Activated CD4-positive, CD25-positive, alpha-beta regulatory T cell (primary cell): Measurements from ENCODE around the gene NAXE.
"Not testable (repeated sequence)": the region's sequence is repeated elsewhere in the genome, so short reads cannot be mapped to it uniquely, and the experiment has no call there.

Source experiments
- DNase-seq, 4 experiments: peaks; one replicate each; lab custom pipeline; 2025; lab: John Stamatoyannopoulos, UW

The NAXE gene

DNA sequence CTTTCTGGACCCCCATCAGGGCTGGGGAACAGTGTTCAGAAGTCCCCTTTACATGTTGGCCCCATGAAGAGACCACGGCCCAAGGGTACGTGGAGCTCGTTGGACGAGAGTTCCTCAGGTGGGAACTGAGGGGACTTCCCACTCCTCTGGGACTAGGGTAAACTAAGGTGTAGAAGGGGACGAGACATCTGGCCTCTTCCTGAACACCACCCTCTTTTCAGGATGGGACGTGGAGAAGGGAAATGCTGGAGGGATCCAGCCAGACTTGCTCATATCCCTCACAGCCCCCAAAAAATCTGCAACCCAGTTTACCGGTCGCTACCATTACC, 2.0 kb downstream of the NAXE start:
- no peak for DNase-seq

GRCh38 chr1:156594190-156594589, 2.6 kb downstream of the NAXE start:
- DNase-seq, result no peak

DNA sequence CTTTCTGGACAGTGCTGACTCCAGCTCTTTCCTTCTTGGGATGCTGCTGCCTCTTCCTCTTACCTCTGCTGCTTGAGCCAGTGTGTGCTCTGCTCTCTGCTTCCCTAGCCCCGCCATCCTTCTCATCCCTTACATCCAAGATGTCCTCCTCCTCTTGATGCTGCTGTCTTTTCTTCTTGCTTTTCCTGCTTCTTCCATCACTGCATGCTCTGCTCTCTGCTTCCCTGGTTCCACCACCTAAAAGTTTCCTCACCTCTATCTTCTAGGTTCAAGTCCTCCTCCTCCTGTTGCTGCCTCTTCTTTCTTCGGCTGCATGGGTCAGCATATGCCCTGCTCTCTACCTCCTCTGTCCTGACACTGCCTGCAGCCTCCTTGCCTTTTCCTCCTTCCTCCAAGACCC, 3.4 kb downstream of the NAXE start:
- DNase-seq, result no peak

DNA sequence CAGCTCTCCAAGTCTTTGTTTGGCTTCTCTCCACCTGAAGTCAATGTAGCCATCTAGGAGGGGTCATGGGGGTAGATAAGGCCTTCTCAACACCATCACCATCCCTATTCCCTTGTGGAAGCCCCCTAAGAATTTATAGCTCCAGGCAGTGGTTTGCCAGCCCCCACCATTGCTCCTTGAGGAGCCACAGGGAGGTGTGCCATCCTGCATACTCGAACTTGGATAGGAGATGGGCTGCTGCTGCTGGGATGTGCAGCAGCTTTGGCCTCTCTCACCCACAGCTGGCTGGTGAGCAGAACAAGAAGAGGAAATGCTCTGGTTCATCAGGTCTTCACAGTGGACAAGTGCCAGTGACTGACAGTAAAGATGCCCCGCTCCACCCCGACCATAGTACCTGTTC, 4.8 kb downstream of the NAXE start:
- DNase-seq, result no peak

GRCh38 chr1:156598125-156598524, 6.5 kb downstream of the NAXE start:
- no peak for DNase-seq

- no peak for DNase-seq
Observed at GRCh38 chr1:156598731-156599432, 7.3 kb downstream of the NAXE start.

- DNase-seq, result no peak
Observed at GRCh38 chr1:156599811-156600210, 8.2 kb downstream of the NAXE start.

- no peak for DNase-seq
Observed at GRCh38 chr1:156600733-156601121, 9.2 kb downstream of the NAXE start.

DNA sequence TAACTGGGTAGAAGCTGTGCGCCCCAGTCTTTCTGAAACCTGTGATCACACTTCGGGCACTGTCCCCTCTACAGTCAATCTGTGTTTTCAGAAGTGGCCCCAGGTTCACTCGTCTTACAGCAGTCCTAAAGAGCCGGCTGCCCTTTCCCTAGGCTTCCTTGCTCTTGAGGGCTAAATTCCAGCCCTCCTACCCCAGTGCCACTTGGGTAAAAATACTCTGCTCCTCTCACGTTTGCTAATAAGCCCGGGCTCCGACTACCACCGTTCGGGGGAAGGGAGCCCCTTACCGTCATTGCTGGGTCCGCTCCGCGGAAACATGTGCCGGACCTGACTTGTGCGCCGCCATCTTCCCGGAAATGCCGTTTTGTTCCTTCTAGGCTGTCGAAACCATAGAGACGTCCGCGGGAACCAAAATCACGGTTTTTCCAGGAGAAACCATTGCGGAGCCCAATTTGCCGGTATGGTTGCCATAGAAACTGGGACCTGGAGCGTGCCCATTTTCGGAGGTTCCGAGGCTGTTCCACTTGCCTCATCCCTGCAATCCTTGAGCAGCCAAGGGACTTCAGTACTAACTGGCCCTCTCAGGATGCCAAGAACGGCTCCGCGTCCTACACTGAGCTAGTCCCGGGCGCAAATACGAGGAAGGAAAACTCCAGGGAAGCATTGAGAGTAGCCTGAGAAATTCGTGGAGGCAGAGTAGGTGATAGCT, 9.7 kb downstream of the NAXE start, which contains the start of gene GPATCH4:
TSS of gene GPATCH4 (minus strand) at position 358 of the 709 bp plus-strand sequence.
- peak; percentile 24 to 61 (median 46) for DNase-seq

GRCh38 chr1:156601892-156602291, 10.3 kb downstream of the NAXE start:
- no peak for DNase-seq

- DNase-seq, result no peak
Observed at GRCh38 chr1:156602557-156602993, 11.0 kb downstream of the NAXE start.

- DNase-seq, result not testable (repeated sequence)
Observed at GRCh38 chr1:156607344-156607743, 15.8 kb downstream of the NAXE start.

- peak in 3 of 4 experiments; percentile 31 to 35 (median 31) for DNase-seq
Observed at GRCh38 chr1:156608036-156608674, 16.6 kb downstream of the NAXE start.

DNA sequence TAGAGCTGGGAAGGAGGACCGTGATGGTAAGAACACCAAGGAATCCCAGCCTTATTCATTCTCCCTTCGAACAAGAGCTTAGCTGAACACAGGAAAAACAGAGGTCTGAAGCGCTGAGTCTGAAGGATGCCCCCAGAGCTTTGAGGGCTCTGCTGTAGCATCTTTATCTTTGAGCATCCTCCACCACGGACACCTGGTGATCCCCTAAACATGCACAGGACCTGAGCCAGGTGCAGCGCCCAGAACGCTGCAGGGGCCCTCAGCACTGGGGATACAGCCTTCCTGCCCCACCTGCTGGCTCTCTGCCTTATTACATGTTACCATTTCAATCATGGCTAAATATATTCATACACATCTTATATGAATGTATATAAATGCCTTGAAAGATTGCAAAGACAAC, 17.4 kb downstream of the NAXE start:
- DNase-seq, result peak; percentile 19 to 41 (median 30)

DNA sequence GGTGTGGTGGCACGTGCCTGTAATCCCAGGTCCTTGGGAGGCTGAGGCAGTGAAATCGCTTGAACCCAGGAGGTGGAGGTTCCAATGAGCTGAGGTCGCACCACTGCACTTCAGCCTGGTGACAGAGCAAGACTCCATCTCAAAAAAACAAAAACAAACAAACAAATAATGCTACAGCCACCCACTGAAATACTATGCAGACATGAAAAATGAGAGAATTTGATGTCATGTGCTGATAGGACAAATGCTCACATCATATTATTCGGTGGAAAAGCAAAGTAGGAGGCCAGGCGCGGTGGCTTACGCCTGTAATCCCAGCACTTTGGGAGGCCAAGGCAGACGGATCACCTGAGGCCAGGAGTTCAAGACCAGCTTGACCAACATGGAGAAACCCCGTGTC, 18.5 kb downstream of the NAXE start:
- DNase-seq, result not testable (repeated sequence)

- DNase-seq, result no peak
Observed at GRCh38 chr1:156612666-156613065, 21.1 kb downstream of the NAXE start.

GRCh38 chr1:156615946-156616345, 24.4 kb downstream of the NAXE start:
- DNase-seq, result no peak

DNA sequence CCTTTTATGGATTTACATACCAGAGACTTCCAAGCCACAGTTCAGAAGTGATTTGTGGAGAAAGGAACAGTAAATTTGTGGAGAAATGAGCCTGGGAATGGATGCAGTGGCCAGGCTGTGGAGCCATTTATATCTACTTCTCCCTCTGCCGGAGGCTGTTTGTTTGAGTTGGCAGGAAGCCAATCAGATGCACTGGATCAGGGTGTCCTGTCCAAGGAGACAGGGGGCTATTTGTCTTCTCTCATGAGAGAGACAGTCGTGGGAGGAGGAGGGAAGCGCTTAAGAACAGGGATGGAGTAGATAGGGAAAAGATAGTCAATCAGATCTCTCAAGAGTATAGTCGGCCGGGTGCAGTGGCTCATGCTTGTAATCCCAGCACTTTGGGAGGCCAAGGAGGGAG, 24.9 kb downstream of the NAXE start:
- no peak for DNase-seq

GRCh38 chr1:156618853-156619581, 27.4 kb downstream of the NAXE start, which contains the start of gene HAPLN2:
Gene HAPLN2 (plus strand): TSS chr1:156619415. CDS start chr1:156623491, 4,076 bp downstream.
- peak in 1 of 4 experiments; percentile 17 for DNase-seq

GRCh38 chr1:156619582-156619955, 28.0 kb downstream of the NAXE start:
- no peak for DNase-seq

DNA sequence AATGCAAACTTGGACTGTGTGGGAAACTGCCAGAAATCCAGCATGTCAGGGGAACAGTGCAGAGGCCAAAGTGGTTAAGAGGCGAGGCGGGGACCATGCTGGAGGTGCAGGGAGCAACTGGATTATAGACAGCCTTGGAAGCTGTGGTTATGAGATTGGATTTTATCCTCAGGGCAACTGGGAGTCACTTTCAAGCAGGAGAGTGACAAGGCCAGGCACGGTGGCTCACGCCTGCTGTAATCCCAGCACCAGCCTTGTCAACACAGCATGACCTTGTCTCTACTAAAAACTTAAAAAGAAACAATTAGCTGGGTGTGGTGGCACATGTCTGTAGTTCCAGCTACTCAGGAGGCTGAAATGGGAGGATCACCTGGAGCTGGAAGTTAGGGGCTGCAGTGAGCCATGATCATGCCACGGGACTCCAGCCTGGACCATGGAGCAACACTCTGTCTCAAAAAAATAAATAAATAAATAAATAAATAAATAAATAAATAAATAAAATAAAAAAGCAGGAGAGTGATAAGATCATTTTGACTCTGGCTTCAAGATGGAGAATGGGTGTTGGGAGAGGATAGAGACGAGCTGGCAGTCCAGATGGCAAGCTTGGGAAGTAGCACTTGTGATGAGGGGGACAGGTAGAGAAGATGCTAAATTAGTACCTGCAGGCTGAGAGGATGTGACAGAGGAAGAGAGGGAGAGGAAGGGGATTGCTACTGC, 31.2 kb downstream of the NAXE start:
- DNase-seq, result no peak
